WI38 (cell line): ENCODE data around the gene OSBPL9.

Experiments used
- H3K4me3 ChIP-seq: 2 replicates; pipeline ENCODE4 v1.5.1; 2011; ENCODE audit warnings: low read depth, mild to moderate bottlenecking, control low read depth, low read length
- TF ChIP-seq, protein P1 (sequence below): IDR thresholded peaks from 2 replicates; pipeline ENCODE4 v1.5.1; 2012; ENCODE audit warnings: low read depth, mild to moderate bottlenecking, control low read depth, low read length

The OSBPL9 gene

GRCh38 chr1:51789342-51789741 is 172.4 kb downstream of the OSBPL9 start:
- H3K4me3 ChIP-seq = no peak overlapping the region
- TF ChIP-seq, protein P1, sequence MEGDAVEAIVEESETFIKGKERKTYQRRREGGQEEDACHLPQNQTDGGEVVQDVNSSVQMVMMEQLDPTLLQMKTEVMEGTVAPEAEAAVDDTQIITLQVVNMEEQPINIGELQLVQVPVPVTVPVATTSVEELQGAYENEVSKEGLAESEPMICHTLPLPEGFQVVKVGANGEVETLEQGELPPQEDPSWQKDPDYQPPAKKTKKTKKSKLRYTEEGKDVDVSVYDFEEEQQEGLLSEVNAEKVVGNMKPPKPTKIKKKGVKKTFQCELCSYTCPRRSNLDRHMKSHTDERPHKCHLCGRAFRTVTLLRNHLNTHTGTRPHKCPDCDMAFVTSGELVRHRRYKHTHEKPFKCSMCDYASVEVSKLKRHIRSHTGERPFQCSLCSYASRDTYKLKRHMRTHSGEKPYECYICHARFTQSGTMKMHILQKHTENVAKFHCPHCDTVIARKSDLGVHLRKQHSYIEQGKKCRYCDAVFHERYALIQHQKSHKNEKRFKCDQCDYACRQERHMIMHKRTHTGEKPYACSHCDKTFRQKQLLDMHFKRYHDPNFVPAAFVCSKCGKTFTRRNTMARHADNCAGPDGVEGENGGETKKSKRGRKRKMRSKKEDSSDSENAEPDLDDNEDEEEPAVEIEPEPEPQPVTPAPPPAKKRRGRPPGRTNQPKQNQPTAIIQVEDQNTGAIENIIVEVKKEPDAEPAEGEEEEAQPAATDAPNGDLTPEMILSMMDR = no peak

GRCh38 chr1:51790385-51790784 is 173.5 kb downstream of the OSBPL9 start:
- TF ChIP-seq, protein P1 = no peak
- no peak overlapping the region for H3K4me3 ChIP-seq

GRCh38 chr1:51791888-51792287 is 175.0 kb downstream of the OSBPL9 start:
- H3K4me3 ChIP-seq = no peak overlapping the region
- TF ChIP-seq, protein P1 = no peak

- TF ChIP-seq, protein P1 = no peak
- H3K4me3 ChIP-seq = no peak overlapping the region
Observed at GRCh38 chr1:51792864-51793263, 176.0 kb downstream of the OSBPL9 start.

GRCh38 chr1:51794260-51794659 is 177.4 kb downstream of the OSBPL9 start:
- H3K4me3 ChIP-seq = no peak overlapping the region
- TF ChIP-seq, protein P1 = no peak

GRCh38 chr1:51794868-51795267 is 178.0 kb downstream of the OSBPL9 start:
- no peak overlapping the region for H3K4me3 ChIP-seq
- TF ChIP-seq, protein P1 = no peak

DNA sequence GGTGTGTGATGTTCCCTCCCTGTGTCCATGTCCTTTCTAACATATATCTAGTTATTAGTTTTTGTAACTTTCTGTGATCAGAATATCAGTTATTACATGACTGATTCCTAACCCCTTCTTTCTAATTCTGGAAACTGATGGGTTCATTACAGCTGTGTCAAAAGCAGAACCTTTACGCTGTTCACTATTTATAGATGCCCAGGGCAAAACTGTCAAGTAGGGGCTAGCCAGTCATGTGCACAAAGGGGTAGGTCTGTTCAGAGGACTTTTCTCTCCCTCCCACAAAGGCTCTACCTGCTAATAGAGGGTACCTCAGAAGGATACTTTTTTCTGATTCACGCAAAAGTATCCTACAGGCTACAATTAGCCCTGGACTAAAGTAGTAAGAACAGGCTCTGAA is 182.5 kb downstream of the OSBPL9 start:
- TF ChIP-seq, protein P1 = no peak

More for the DNA sequence above, 182.5 kb downstream of the OSBPL9 start:
- no peak overlapping the region for H3K4me3 ChIP-seq
